Neutrophil (primary cell): ENCODE measurements around the gene CHMP2B.
"Not testable (repeated sequence)": the region's sequence is repeated elsewhere in the genome, so short reads cannot be mapped to it uniquely, and the experiment has no call there.

ENCODE experiments used
- H3K27ac ChIP-seq: fragments of 200-600 bp; sonication (generic); 2 replicates; pipeline ENCODE4 v1.5.1; 2016; ENCODE audit warnings: mild to moderate bottlenecking, moderate library complexity
- H3K27me3 ChIP-seq: fragments of 200-600 bp; sonication (generic); 2 replicates; pipeline ENCODE4 v1.6.0; 2016; ENCODE audit warnings: mild to moderate bottlenecking
- H3K36me3 ChIP-seq: fragments of 200-600 bp; sonication (generic); 2 replicates; pipeline ENCODE4 v1.5.1; 2017
- H3K4me1 ChIP-seq, 2 experiments: fragments of 200-600 bp in 1 of 2; sonication (generic) in 1 of 2; 1 replicate in 1 of 2; 2 replicates in 1 of 2; pipeline versions ENCODE4 v1.5.1 to v1.6.1; 2013 to 2016; ENCODE audit warnings: low read depth in 1 of 2, low read length in 1 of 2, mild to moderate bottlenecking in 1 of 2, moderate library complexity in 1 of 2; ENCODE audit not compliant: control insufficient read depth in 1 of 2, insufficient read depth in 1 of 2
- H3K4me3 ChIP-seq, 2 experiments: fragments of 200-600 bp in 1 of 2; sonication (generic) in 1 of 2; 1 replicate in 1 of 2; 2 replicates in 1 of 2; pipeline ENCODE4 v1.5.1; 2013 to 2016; ENCODE audit warnings: low read depth in 1 of 2, low read length in 1 of 2, mild to moderate bottlenecking in 1 of 2, moderate library complexity in 1 of 2
- H3K9me3 ChIP-seq: fragments of 200-600 bp; sonication (generic); 2 replicates; pipeline ENCODE4 v1.5.1; 2016
- CTCF ChIP-seq: fragments of 200-600 bp; sonication (generic); IDR thresholded peaks from 2 replicates; pipeline ENCODE4 v1.5.1; 2016; ENCODE audit warnings: antibody characterized with exemption

CHMP2B gene

DNA sequence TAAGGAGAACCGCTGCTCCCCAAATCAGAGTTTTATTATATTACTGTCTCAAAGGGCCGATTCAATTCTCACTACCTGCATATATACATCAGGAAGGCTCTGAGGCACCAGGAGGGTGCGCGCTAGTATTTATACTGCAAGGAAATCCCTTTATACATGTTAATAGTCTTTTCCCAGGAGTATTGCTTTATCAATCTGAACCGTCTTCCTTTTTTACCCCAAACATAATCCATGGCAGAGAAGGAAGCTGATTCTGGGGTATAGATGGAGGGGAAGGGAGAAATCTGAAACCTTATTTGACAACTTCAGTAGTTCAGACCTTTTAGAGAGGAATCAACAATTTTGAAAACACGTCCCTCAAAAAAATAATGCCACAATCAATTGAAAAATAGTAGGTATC is 49.4 kb downstream of the CHMP2B start, which contains the start of gene POU1F1:
POU1F1 (minus strand) TSS at position 101 of the 400 bp plus-strand sequence. CDS start 122 bp downstream, outside the sequence.
- Histone ChIP-seq H3K27me3 (no peaks in the 10 kb centered on the region), H3K4me1 (peaks cover 3 to 12% of the 10 kb centered on the region in 2 experiments), H3K27ac (no peak within 1 kb of the TSS), H3K4me3 (no peak within 1 kb of the TSS), H3K36me3 (no peaks in the 10 kb centered on the region), H3K9me3 (no peaks in the 10 kb centered on the region)
- TF ChIP-seq CTCF: no peak

DNA sequence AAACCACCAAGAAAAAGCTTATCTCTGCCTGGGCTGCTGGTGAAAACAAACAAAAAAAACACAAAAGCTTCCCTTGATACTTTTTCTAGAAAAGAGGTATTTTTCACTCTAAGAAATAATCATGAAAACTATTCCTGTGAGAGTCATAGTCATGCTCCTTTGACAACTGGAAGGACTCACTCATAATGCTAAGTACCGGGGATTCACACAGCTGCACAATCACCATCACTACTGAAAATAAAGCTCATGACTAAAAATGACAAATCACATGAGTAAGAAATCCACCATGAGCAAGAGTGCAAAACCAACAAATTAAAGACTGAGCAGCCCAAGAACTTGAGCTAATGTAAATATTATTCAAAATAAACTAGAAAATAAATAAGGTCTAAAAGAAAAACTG is 59.9 kb downstream of the CHMP2B start:
- no peaks in the 10 kb centered on the region for H3K9me3 ChIP-seq
- TF ChIP-seq CTCF: no peak
- no peak overlapping the region for H3K27ac ChIP-seq
- H3K27me3 ChIP-seq: no peaks in the 10 kb centered on the region
- H3K4me1 ChIP-seq: no peaks in the 10 kb centered on the region
- H3K4me3 ChIP-seq: no peak overlapping the region
- H3K36me3 ChIP-seq: no peaks in the 10 kb centered on the region

DNA sequence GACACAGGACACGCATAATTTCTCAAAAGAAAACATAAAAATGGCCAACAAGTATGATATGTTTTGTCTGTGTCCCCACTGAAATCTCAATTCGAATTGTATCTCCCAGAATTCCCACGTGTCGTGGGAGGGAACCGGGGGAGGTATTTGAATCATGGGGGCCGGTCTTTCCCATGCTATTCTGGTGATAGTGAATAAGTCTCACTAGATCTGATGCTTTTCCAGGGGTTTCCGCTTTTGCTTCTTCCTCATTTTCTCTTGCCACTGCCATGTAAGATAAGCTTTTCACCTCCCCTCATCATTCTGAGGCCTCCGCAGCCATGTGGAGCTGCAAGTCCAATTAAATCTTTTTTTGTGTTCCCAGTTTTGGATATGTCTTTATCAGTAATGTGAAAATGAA is 61.3 kb downstream of the CHMP2B start:
- no peaks in the 10 kb centered on the region for H3K36me3 ChIP-seq
- no peaks in the 10 kb centered on the region for H3K27me3 ChIP-seq
- H3K4me1 ChIP-seq: no peaks in the 10 kb centered on the region
- H3K27ac ChIP-seq: no peak overlapping the region
- H3K9me3 ChIP-seq: no peaks in the 10 kb centered on the region
- TF ChIP-seq CTCF: no peak
- no peak overlapping the region for H3K4me3 ChIP-seq

DNA sequence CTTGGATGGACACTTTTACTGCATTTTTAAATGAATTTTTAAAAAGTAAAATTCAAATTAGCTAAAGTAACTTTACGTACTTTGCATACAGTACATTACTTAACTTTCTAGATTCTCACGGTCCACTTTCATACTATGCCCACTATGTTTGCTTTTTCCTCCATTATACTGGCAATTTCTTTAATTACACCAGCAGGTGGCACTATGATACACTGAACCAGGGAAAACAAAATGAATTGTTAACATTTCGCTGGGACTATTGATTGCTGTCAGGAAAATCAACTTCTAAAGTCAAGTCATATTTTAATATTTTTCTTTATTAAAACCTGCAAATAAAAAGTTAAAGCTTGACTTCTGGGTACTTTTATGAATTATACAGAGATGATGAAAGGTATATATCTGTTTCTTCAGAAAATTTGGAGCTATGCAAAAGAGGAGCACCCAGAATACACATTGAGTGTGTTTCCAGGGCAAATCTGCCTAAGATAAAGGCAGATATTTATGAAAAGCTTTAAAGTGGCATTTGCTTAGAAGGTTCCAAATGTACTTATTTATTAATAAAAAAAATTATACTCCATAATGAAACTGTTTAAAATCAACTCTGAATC is 71.1 kb downstream of the CHMP2B start:
- H3K4me1 ChIP-seq: no peaks in the 10 kb centered on the region
- no peaks in the 10 kb centered on the region for H3K27me3 ChIP-seq
- no peak overlapping the region for H3K4me3 ChIP-seq
- TF ChIP-seq CTCF: no peak
- no peaks in the 10 kb centered on the region for H3K9me3 ChIP-seq
- no peak overlapping the region for H3K27ac ChIP-seq
- no peaks in the 10 kb centered on the region for H3K36me3 ChIP-seq

DNA sequence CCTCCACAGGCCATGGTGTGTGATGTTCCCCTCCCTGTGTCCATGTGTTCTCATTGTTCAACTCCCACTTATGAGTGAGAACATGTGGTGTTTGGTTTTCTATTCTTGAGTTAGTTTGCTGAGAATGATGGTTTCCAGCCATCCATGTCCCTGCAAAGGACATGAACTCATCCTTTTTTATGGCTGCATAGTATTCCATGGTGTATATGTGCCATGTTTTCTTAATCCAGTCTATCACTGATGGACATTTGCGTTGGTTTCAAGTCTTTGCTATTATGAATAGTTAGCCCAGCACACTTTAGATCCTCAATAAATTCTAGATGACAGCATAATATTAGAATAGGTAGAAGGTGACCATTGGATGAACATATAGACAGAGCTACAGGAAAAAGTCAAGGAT is 77.9 kb downstream of the CHMP2B start:
- H3K4me1 ChIP-seq, H3K9me3 ChIP-seq, H3K27me3 ChIP-seq, H3K4me3 ChIP-seq, H3K36me3 ChIP-seq, H3K27ac ChIP-seq: not testable (repeated sequence)
